Amniotic stem cell (primary cell): ENCODE results near the gene FAM131A.

Experiments
- DNase-seq: peaks from one replicate; lab custom pipeline; 2025; lab: John Stamatoyannopoulos, UW

The FAM131A gene, protein sequence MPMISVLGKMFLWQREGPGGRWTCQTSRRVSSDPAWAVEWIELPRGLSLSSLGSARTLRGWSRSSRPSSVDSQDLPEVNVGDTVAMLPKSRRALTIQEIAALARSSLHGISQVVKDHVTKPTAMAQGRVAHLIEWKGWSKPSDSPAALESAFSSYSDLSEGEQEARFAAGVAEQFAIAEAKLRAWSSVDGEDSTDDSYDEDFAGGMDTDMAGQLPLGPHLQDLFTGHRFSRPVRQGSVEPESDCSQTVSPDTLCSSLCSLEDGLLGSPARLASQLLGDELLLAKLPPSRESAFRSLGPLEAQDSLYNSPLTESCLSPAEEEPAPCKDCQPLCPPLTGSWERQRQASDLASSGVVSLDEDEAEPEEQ

DNA sequence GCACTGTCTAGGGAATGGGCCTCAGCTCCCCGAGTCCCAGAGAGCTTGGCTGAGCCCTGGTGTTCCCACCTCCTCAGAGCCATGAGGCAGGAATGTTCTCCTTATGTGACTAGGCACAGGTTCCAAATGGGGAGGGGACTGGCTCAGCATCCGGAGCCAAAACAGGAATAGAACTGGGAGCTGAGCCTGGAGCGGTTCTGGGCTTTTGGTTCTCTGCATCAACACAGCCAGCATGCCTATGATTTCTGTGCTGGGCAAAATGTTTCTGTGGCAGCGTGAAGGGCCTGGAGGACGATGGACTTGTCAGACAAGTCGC is at the start of gene FAM131A:
FAM131A (plus strand) TSS at position 202 of the 316 bp plus-strand sequence; CDS start at position 233, 31 bp downstream.
- DNase-seq, result no peak

DNA sequence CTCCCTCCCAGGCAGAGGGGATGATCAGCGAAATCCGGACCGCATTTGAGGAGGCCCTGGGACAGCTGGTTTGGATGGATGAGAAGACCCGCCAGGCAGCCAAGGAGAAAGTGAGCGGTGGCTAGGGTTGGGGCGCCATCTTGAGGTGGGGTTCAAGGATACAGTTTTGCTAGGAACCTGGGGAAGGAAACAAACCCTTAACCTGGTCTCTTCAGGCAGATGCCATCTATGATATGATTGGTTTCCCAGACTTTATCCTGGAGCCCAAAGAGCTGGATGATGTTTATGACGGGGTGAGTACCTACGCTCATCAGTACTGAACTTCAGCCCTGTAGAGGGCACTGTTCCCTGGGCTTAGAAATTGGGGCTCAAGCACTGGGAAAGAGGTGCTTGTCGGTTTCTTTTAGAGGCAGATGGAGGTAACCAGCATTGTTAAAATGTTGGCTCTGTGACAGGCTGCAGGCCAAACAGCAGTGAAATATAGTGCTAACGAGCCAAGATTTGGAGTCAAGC is 47.9 kb upstream of the FAM131A start:
- DNase-seq, result no peak

DNA sequence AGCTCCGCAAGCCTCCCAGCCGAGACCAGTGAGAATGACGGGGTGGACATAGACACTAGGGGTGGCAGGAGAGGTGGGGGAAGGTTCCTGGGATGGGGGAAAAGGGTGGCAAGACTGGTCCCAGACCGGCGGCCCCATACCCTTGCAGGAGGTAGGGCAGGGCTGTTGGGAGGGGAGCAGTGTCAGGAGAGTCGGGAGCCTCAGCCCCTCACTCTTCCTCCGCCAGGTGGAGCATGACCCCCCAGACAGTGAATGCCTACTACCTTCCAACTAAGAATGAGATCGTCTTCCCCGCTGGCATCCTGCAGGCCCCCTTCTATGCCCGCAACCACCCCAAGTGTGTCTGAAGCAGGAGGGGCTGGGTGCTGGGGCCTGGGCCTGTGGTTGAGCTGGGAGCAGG is 47.1 kb upstream of the FAM131A start:
- no peak for DNase-seq

DNA sequence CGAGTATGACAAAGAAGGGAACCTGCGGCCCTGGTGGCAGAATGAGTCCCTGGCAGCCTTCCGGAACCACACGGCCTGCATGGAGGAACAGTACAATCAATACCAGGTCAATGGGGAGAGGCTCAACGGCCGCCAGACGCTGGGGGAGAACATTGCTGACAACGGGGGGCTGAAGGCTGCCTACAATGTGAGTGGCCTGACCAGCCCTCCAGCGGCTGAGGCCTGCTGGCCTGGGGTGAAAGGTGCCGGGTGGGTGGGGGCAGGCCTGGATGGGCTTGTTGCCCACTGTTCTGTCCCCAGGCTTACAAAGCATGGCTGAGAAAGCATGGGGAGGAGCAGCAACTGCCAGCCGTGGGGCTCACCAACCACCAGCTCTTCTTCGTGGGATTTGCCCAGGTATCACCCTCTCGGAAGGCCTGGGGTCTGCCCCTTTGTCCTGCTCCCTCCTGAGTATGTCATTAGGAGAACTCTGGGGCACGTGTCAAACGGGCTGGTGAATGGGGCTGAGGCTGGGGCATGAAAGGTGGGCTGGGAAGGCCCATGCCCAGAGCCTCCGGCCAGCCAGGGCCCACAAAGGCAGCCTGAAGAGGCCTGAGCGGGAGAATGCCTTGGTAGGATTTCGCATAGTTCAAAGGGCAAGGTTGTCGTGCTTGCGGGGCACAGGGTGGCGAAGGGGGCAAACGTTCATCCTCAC is 46.2 kb upstream of the FAM131A start:
- no peak for DNase-seq

DNA sequence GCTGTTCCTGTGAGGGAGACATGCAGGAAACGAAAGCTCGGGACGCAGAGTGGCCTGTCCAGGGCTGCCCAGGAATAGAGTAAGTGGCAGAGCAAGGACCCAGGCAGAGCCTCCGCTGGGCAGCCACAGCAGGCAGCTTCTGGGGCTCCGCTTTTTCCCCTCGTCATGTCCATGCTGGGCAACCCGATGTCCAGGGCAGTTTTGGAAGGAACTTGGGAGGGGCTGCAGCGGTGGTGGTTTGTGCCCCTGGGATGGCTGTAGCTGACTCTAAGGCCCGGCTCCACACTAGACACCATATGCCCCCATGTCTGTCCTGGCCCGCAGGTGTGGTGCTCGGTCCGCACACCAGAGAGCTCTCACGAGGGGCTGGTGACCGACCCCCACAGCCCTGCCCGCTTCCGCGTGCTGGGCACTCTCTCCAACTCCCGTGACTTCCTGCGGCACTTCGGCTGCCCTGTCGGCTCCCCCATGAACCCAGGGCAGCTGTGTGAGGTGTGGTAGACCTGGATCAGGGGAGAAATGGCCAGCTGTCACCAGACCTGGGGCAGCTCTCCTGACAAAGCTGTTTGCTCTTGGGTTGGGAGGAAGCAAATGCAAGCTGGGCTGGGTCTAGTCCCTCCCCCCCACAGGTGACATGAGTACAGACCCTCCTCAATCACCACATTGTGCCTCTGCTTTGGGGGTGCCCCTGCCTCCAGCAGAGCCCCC is 45.5 kb upstream of the FAM131A start:
- DNase-seq, result no peak

DNA sequence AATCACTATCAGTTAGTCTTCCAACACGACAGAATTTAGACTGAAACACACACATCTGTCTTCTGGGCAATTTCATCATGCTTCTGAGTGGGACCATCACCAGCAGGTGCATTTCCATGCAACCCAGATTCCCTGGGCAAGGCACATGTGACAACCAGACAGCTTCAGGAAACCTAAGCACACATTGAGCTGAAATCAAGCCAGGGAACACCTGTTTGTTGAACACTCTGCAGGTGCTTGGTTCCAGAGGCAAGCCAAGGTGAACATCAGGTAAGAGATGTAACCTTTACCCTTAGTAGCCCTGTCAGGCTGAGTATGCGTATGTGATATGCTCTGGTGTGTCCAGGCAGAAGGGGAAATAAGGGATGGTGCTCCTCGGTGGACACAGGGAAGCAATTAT is 41.6 kb upstream of the FAM131A start:
- no peak for DNase-seq

DNA sequence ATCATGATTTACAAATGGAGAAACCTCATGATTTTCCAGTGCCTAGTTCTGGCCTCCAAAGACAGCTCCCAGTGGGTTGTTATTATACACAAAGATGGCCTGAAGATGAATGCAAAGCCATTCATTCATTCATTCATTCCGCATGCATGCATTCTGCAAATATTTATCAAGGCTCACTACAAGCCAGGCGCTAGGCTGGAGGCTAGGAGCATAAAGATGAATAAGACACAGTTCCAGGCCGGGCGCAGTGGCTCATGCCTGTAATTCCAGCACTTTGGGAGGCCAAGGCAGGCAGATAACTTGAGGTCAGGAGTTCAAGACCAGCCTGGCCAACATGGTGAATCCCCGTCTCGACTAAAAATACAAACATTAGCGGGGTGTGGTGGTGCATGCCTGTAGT is 40.8 kb upstream of the FAM131A start:
- DNase-seq, result no peak

DNA sequence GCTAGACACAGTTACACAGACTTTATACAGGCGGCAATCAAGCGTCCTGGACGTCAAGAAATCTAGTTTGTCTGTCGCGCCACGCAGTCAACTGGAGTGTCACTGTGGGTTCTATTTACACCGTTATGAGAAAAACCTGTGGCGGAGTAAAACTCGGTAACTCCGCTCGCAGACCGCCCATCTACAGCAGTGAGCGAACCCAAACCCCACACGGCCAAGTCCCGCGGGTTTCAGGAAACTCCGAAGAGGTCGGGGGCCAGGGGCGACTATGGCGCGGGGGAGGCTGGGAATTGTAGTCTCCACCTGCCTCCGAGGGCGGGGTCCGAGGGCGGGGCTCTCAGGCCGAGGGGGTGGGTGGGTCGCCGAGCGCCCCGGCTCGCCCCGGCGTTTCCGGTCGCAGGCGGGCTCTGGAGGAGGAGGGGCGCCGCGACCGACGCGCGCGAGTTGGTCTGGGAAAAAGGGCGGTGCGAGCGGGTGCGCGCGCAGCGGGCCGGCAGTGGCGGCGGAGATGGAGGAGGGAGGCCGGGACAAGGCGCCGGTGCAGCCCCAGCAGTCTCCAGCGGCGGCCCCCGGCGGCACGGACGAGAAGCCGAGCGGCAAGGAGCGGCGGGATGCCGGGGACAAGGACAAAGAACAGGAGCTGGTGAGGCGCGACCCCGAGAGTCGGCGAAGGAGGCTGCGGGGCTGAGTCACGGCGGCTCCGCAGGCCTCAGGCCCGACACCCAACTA is 38.5 kb upstream of the FAM131A start, which contains the start of gene PSMD2:
PSMD2 (plus strand) TSS at position 483 of the 729 bp plus-strand sequence; CDS start at position 509, 26 bp downstream.
- DNase-seq, result peak; percentile 93

DNA sequence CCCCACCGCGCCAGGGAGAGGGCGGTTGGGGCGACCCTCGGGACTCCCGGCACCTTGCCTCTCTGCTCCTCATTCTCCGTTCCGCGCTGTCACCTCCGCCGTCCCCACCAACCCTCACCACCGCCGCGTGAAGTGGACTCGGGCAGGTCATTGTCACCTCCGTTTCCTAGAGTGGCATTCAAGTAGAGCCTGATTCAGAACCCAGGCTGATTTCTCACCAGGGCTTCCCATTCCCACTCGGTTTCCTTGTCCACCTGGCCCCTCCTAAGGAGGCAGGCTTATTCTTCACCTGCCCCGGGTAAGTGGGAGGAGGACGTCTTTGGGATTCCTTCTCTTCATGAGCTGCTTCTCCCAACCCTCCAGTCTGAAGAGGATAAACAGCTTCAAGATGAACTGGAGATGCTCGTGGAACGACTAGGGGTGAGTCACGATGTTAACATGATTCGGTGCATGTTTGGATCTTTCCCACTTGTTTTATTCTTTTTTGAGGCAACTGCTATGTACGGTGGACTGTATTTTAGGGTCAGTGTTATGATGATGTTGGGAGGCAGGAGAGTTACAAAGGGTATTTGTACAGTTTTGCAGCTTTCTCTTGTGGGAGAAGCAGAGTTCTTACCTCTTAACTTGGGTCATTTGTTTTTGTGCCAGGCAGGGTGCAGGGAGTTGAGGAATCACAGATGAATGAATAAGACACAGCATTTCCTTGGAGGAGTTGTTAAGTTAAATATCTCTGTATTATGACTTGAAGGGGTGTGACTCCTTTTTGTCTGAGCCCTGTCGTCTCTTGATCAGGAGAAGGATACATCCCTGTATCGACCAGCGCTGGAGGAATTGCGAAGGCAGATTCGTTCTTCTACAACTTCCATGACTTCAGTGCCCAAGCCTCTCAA is 37.7 kb upstream of the FAM131A start:
- DNase-seq, result no peak

DNA sequence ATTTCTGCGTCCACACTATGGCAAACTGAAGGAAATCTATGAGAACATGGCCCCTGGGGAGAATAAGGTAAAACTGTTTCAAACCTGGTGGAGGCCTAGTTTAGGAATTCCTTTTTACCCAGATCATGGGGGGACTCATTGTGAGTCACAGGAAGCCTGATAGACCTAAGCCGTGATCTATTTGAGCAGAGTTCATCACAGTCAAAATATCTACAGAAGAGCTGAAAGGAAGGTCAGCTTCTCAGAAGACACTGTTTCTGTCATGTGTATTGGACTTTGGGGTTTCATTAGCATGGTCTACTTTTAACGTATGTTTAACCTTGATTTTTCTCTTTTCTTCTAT is 37.1 kb upstream of the FAM131A start:
- no peak for DNase-seq

DNA sequence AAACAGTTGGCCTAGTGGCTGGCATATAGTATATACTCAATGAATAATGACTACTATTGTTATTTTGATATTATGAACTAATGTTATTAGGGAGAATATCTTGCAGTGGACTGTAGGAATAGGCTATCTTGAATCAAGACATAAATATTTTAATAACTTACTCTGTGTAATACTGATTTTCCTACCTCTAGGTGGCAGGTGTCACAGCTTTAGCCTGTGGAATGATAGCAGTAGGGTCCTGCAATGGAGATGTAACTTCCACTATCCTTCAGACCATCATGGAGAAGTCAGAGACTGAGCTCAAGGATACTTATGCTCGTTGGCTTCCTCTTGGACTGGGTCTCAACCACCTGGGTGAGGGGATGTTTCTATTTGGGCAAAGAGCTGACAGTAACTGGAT is 31.8 kb upstream of the FAM131A start:
- no peak for DNase-seq

DNA sequence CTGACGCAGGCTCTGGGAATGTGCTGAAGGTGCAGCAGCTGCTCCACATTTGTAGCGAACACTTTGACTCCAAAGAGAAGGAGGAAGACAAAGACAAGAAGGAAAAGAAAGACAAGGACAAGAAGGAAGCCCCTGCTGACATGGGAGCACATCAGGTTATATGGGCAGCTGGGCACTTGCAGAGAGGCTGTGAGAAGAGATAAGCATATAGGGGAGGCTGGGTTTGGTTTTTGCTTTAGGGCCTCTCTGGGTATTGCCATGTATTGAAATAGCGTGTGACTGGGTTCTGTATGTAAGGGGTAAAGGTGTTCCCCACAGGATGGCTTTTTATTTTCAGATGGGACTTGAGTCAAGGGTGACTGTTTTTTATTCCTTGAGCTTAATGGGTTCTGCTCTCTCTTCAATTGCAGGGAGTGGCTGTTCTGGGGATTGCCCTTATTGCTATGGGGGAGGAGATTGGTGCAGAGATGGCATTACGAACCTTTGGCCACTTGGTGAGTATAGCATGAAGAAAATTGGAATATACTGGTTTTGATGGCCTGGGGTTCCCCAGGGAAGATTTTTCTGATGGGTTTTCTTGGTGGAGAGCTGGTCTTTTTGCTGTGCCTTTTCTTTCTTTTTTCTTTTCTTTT is 30.9 kb upstream of the FAM131A start:
- no peak for DNase-seq

DNA sequence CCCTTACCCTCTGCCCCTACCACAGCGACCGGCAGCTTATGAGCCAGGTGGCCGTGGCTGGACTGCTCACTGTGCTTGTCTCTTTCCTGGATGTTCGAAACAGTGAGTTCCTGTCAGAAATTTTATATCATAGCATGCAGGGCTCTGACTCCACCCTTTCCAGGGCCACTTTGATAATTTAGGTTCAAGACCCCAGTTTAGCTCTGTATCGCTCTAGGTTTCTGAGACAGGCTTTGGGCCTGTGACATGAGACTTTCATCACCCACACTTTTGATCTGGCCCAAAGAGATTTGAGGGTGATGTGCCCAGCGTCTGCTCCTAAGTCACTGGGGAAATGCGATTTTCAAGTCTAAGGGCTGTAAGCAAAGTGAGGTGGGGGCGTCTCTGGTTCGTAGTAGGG is 29.5 kb upstream of the FAM131A start:
- DNase-seq, result no peak

DNA sequence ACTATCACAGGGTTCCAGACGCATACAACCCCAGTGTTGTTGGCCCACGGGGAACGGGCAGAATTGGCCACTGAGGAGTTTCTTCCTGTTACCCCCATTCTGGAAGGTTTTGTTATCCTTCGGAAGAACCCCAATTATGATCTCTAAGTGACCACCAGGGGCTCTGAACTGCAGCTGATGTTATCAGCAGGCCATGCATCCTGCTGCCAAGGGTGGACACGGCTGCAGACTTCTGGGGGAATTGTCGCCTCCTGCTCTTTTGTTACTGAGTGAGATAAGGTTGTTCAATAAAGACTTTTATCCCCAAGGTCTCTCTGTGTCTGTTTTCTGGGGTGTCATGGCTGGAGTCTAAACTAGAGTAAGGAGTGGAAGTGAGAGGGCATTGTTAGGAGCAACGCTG is 28.7 kb upstream of the FAM131A start:
- no peak for DNase-seq

DNA sequence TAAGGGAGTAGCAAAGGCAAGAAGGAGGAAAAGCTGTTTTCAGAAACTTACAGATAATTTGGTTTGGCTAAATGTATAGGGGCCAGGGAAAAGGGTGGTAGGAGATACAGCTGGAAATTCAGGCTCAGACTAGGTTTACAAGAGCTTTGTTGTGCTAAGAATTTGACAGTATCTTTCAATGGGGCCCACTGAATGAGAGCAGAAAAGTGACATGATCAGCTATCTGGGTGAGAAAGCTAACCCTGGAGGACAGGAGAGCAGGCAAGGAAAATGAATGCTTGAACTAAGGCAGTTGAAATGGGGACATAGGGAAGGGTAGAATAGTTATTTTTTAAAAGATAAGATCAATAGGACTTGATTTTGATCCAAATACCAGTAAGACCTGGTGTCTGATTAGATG is 25.8 kb upstream of the FAM131A start:
- no peak for DNase-seq

DNA sequence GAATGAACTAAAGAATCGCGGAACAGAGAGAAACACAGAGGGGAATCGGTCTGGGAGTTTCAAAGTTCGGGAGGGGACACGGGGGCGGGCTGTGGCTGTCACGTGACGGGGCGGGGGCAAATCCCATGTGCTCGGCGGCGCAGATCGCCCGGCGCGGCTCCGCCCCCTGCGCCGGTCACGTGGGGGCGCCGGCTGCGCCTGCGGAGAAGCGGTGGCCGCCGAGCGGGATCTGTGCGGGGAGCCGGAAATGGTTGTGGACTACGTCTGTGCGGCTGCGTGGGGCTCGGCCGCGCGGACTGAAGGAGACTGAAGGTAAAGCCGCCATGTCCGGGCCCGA is 23.1 kb upstream of the FAM131A start, which contains the start of gene EIF4G1:
EIF4G1 (plus strand) TSS at position 244 of the 337 bp plus-strand sequence. CDS start 1,191 bp downstream, outside the sequence.
- DNase-seq, result peak; percentile 81

DNA sequence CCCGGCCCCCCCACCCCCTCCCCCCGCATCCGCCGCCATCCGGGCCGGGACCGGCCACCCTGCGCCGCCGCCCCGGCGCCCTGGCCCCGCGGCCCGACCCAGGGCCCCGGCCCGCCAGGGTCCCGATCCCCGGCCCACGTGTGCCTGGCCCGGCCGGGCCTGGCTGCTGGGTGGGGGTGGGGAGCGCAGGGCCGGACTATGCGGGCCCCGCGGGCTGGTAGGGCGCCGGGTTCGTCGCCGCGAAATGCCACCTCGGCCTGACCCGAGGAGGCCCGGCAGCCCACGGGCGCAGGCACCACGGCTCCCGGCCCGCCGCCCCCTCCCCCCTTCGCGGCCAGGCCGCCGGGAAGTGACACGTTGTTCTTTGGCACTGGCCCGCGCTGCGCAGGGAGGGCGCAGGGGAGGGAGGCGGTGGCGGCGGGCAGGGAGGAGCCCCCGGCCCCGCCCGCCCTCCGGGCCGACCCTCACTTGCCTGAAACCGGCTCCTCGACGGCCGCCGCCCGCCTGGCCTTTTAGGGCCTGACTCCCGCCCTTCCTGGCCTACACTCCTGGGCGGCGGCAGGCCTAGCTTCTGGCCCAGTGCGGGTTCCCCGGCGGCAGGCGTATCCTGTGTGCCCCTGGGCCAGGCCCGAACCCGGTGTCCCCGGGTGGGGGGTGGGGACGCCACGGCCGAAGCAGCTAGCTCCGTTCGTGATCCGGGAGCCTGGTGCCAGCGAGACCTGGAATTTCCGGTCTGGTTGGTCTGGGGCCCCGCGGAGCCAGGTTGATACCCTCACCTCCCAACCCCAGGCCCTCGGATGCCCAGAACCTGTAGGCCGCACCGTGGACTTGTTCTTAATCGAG is 22.5 kb upstream of the FAM131A start:
- no peak for DNase-seq

DNA sequence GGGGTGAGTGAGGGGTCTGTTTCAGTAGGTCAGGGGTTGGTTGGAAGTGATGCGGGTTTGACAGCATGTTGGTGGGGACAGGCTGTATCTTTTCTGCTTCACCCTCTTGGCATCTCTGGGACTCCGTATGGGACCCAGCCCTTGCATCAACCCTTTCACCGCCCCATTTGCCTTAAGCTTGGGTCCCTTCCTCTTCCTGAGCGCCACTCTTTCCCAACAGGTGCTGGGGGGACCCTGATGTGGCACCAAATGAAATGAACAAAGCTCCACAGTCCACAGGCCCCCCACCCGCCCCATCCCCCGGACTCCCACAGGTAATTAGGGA is 21.9 kb upstream of the FAM131A start:
- no peak for DNase-seq

DNA sequence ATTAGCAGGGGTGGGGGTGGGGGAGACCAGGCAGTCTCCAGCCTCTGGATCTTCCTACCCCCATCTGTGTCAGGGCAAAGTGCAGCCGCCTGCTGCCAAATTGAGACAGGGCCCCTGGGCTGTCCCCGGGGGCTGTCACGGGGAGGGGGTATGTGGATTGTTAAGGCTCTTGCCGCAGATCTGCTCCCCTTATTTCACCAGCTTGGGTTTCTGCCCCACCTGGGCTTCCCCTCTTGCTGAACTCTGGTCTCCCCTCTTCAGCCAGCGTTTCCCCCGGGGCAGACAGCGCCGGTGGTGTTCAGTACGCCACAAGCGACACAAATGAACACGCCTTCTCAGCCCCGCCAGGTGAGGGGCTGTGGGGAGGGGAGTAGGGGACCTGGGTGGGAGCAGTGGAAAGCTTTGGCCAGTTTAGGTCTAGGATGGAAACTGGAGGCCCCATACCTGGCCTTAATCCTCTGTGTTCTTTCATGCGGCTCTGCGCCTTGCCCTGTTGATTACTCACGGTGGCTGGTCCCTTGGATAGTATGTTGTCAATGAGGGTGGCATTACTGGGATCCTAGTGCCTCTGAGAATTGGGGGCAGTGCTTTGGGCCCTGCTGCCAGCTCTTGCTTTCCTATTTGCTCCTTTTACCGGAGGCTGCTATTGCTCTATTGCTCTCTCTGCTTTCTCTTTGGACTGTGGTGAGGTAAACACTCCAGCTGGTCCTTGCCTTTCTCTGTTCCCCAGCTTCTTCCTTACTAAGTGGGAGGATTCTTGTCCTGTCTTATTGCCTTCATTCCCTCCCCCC is 21.3 kb upstream of the FAM131A start:
- no peak for DNase-seq
